HCT116 (cell line): Measurements from ENCODE around the gene VPS35L.

Experiments
- CBX3 ChIP-seq: IDR thresholded peaks from 2 replicates; pipeline ENCODE4 v1.6.1; 2012; ENCODE audit warnings: low read depth
- CTCF ChIP-seq, 3 experiments: fragments of 200-600 bp in 1 of 3; sonication (generic) in 1 of 3; IDR thresholded peaks in 2 of 3; conservative IDR thresholded peaks in 1 of 3; 2 replicates each; pipeline ENCODE4 v1.5.1; 2012 to 2017; ENCODE audit warnings: low read depth in 2 of 3, low read length in 2 of 3, antibody characterized with exemption in 1 of 3, borderline replicate concordance in 1 of 3, control low read depth in 1 of 3, mild to moderate bottlenecking in 1 of 3, mixed read lengths in 1 of 3, mixed run types in 1 of 3, moderate library complexity in 1 of 3; ENCODE audit not compliant: insufficient read depth in 1 of 3
- POLR2AphosphoS5 ChIP-seq: IDR thresholded peaks from 2 replicates; pipeline ENCODE4 v1.6.1; 2011; ENCODE audit warnings: mild to moderate bottlenecking, low read depth, low read length, moderate library complexity
- YY1 ChIP-seq: IDR thresholded peaks from 2 replicates; pipeline ENCODE4 v1.6.1; 2011; ENCODE audit warnings: low read length, low read depth, moderate library complexity, mild to moderate bottlenecking; ENCODE audit not compliant: insufficient replicate concordance; ENCODE audit errors: extremely low read depth

DNA sequence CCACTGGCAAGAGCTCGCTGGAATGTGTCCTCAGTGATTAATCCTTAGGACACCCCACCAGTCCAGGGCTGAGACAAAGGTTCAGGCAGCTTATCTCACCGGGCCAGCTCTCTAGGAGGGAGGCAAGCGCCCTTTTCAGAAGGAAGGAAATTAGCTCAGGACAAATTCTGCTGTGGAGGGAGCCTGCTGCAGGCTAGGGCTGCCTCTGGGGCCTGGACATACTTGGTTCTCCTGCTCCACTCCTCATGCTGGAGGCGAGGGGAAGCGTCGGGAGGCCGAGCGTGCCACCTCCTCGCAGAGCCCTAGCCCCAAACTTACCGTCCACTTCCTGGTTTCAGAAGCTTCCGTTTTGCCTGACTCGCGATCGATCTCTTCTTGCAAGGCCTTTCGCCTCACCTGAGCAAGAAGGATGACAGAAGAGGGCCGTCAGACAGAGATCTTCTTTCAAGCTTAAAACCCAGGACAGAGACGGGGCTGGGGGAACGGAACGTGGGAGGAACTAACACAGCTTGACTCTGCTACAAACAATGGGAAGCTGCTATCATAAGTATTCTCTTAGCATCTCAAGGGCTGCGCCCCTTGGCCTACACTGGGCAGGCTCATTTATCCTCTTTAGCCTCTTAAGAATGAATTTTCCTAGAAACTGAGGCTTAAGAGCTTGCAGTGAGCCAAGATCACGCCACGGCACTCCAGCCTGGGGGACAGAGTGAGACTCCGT lies 154.8 kb downstream of the VPS35L start:
- TF ChIP-seq CBX3 (no peak), CTCF (IDR thresholded peaks at IDR 0.05 in 2 of 3, conservative IDR thresholded peaks at IDR 0.05 in 1 of 3; ENCODE audit: borderline replicate concordance in 1 of 3, insufficient read depth in 1 of 3, low read depth in 2 of 3, low read length in 2 of 3) (no peak), YY1 (no peak), POLR2AphosphoS5 (no peak)
